GM10248 (cell line): ENCODE data around the gene LIX1.

Experiments
- CTCF ChIA-PET: fragments of 300-600 bp; sonication (Branson Sonifier 250); formaldehyde crosslinking; extraction: SDS; loops from one replicate; lab custom pipeline; 2021; ENCODE audit warnings: antibody characterized with exemption; lab: Yijun Ruan, JAX
- POLR2A ChIA-PET: fragments of 350-650 bp; sonication (Branson Sonifier 250); formaldehyde crosslinking; extraction: SDS; loops from one replicate; lab custom pipeline; 2020; ENCODE audit warnings: antibody characterized with exemption; lab: Yijun Ruan, JAX
- DNase-seq: peaks from one replicate; pipeline ENCODE4 v3.0.0; 2012; ENCODE audit errors: extremely low spot score
- TF ChIP-seq, protein P1 (sequence below): IDR thresholded peaks from 2 replicates; pipeline ENCODE4 v1.5.1; 2012; ENCODE audit warnings: mild to moderate bottlenecking, low read depth; ENCODE audit errors: extremely low read depth, missing control alignments, control extremely low read depth

The LIX1 gene

DNA sequence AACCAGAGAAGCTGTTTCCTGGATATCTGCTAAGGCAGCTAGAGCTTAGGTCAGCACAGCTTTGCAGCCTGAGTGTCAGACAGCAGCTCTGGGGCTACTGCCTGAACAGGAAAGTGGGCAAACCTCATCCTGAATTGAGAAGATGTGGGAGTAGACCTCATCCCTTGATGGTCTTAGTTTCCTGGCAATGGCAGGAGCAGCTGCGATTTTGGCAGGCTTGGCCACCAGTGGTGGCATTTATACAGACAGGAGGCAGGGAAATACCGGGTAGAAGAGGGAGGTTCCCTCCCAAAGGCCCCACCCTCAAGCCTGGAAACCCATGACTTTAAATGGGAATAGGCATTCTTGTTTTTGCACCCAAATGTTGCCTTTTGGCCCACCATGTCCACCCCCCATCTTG, 69.7 kb downstream of the LIX1 start:
- TF ChIP-seq, protein P1, sequence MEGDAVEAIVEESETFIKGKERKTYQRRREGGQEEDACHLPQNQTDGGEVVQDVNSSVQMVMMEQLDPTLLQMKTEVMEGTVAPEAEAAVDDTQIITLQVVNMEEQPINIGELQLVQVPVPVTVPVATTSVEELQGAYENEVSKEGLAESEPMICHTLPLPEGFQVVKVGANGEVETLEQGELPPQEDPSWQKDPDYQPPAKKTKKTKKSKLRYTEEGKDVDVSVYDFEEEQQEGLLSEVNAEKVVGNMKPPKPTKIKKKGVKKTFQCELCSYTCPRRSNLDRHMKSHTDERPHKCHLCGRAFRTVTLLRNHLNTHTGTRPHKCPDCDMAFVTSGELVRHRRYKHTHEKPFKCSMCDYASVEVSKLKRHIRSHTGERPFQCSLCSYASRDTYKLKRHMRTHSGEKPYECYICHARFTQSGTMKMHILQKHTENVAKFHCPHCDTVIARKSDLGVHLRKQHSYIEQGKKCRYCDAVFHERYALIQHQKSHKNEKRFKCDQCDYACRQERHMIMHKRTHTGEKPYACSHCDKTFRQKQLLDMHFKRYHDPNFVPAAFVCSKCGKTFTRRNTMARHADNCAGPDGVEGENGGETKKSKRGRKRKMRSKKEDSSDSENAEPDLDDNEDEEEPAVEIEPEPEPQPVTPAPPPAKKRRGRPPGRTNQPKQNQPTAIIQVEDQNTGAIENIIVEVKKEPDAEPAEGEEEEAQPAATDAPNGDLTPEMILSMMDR: no peak
- CTCF ChIA-PET: interaction anchor here (1.3 to 3.8 kb wide), 2 partner anchors 12 kb away, joined by 3 to 15 read pairs; no protein-coding TSS in a partner anchor
- POLR2A ChIA-PET: no interaction called here
- no peak for DNase-seq

DNA sequence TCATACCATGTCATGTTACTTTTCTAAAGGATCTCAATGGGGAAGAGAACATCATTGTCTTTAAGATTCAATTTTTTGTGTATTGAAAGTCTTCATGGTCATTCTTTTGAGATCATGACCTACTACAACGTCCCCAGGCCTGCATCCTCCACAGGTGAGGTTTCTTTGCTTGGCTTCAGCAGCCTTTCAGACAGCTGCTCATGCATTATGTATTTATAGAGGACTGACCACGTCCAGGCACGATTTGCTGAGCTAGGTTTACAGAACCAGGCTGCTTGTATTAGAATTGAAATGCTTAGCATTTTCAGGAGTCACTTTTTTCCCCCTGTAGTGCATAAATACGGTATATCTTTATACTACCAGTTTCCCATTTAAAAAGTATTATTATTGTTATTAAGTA, 70.4 kb downstream of the LIX1 start:
- ChIA-PET POLR2A (interaction anchor here (0.5 kb wide), 1 partner anchor 1233 kb away, joined by 4 read pairs; no protein-coding TSS in a partner anchor), CTCF (interaction anchor here (1.3 to 3.8 kb wide), 2 partner anchors 11 to 12 kb away, joined by 3 to 15 read pairs; no protein-coding TSS in a partner anchor)
- no peak for DNase-seq
- TF ChIP-seq, protein P1: no peak

DNA sequence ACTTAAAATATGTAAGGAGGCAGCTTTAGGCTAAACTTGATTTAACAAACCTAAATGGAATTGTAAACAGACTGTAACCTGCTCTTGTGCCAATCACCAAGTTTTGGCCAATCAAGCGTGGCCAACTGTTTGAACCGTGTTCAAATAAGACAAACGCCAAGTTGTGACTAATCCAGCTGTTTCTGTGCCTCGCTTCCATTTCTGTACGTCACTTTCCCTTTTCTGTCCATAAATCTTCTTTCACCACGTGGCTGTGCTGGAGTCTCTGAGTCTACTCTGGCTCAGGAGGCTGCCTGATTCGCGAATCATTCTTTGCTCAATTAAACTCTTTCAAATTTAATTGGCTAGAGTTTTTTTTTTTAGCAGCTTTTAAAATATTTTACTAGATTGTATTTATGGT, 71.3 kb downstream of the LIX1 start:
- no peak for DNase-seq
- ChIA-PET POLR2A (no interaction called here), CTCF (interaction anchor here (1.2 to 3.8 kb wide), 2 partner anchors 10 to 26 kb away, joined by 4 to 15 read pairs; no protein-coding TSS in a partner anchor)
- TF ChIP-seq, protein P1: no peak

DNA sequence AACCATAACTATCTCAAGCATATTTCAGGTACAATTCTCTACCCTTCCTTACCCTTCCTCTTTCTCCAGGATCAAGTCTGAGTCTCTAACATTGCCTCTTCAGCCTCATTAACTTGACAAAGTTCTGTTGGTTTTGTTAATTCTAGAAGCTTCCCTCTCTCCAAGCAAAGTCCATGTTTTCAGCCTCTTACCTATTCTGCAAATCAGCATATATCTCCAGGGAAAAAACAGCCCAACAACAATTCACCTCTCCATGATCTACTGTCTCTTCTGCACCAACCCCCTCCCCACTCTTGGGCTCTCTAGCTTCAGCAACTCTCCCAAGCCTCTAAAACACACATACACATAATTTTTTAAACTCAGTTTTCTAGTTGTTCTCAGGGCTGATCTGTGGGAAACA, 72.2 kb downstream of the LIX1 start:
- TF ChIP-seq, protein P1: no peak
- ChIA-PET POLR2A (no interaction called here), CTCF (interaction anchor here (1.2 to 3.8 kb wide), 3 partner anchors 9 to 25 kb away, joined by 4 to 15 read pairs (median 5); no protein-coding TSS in a partner anchor)
- no peak for DNase-seq

DNA sequence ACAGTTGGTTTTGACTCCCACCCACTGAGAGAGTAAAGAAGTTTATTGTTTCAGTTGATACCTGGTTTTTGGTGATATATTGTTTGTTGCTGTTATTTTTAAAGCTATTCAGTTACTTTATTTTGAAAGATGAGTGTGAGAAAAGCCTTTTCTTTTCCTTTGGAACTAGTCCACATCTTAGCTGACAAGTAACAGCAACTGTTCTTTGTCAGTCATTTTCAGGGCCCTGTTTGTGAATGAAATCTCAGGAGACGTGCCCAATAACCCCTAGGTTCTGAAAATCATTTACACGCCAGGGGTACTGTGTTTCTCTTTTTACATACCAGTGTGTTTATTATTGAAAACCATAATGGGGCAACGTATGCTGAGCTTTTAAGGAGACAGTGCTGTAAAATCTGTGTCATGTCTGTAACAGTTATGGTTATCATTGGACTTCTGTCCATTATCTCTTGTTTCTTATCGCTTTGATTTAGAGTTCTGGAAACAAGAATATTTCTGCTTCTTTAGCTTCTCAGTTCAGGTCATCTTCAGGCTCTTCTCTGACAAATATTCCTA, 75.0 kb downstream of the LIX1 start:
- ChIA-PET POLR2A (no interaction called here), CTCF (no interaction called here)
- TF ChIP-seq, protein P1: no peak
- no peak for DNase-seq

DNA sequence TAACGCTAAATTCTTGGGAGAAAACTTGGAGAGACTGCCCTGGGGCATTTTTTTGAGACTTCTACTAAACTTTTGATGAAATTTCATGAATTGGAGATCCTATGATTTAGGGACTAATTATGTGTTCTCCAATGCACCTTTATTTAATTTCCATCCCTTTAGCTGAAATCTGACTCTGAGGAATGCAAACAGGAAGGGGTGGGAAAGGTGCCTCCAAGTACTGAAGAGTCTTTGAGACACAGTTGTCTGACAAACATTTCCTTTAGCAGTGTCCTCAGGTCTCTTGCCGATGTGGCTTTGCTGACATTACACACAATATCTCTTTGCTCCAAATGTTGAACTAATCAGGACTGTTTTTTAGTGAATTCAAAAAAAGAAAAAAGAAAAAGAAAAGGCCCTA, 76.9 kb downstream of the LIX1 start:
- TF ChIP-seq, protein P1: no peak
- ChIA-PET POLR2A (no interaction called here), CTCF (no interaction called here)
- no peak for DNase-seq
